ENCODE results near the gene SUCLG1. TPM values are rescaled to one million over a fixed set of nuclear protein-coding genes. Genes with fewer than 3 reads are reported as not detected.

SUCLG1 gene
- total and polyA plus RNA-seq, 2 of the 8 experiments (the other 6 are each of a cell fraction or from before 2014, with no cell fraction given): 19.9 to 40.0 TPM

DNA sequence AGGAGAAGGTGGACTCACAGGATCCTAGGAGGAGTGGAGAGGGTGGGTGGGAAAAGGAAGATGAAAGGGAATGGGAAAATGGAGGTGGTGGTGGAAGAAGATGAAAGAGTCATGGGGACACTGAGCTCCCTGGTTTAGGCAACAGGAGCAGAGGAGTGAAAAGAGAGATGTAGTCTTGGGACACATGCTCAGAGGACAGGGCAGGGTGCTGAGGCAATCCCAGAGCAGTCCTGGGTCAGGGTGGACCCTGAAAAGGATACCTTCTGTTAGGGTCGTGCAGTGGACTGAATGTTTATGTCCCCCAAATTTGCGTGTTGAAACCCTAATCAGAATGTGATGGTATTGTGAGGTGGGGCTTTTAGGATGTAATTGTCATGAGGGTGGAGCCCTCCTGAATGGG lies 37.9 kb downstream of the SUCLG1 start (continued):
- TF ChIP-seq NRF1 (IDR thresholded peaks at IDR 0.05; ENCODE audit: low read depth, low read length) (no peak), HDAC2 (IDR thresholded peaks at IDR 0.05; ENCODE audit: borderline replicate concordance in 1 of 2, low read depth in 2 of 2, low read length in 2 of 2) (no peak), GABPA (IDR thresholded peaks at IDR 0.05; ENCODE audit: borderline replicate concordance, insufficient read depth, low read length) (no peak), CREB1 (IDR thresholded peaks at IDR 0.05) (no peak)
- TF ChIP-seq, protein P1, sequence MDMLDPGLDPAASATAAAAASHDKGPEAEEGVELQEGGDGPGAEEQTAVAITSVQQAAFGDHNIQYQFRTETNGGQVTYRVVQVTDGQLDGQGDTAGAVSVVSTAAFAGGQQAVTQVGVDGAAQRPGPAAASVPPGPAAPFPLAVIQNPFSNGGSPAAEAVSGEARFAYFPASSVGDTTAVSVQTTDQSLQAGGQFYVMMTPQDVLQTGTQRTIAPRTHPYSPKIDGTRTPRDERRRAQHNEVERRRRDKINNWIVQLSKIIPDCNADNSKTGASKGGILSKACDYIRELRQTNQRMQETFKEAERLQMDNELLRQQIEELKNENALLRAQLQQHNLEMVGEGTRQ (IDR thresholded peaks at IDR 0.05; ENCODE audit: low read length): no peak

All from H1 (cell line).